Fibroblast of the aortic adventitia (primary cell): Measurements from ENCODE around the gene HEATR5A. TPM values are rescaled to one million over a fixed set of nuclear protein-coding genes. Genes with fewer than 3 reads are reported as not detected.
A peak's percentile ranks its signal among the peaks of the same experiment; 100 is the strongest.

Experiments
- DNase-seq: peaks from one replicate; pipeline ENCODE4 v3.0.0-alpha.2; 2010; ENCODE audit warnings: low read depth
- H3K4me3 ChIP-seq: 2 replicates; pipeline ENCODE4 v1.5.1; 2011; ENCODE audit warnings: low read depth, mild to moderate bottlenecking, control low read depth, low read length, moderate library complexity
- CTCF ChIP-seq: IDR thresholded peaks from 2 replicates; pipeline ENCODE4 v1.5.1; 2011; ENCODE audit warnings: mild to moderate bottlenecking, low read length, control low read depth, inconsistent platforms; ENCODE audit not compliant: insufficient read depth
- total RNA-seq: library from RNA; depleted of rRNA; stranded (reverse); fragments of >200 nt; gene quantifications from 2 replicates; pipeline ENCODE4 v1.2.3, GENCODE V29; 2012; ENCODE audit warnings: low replicate concordance

The HEATR5A gene
- total RNA-seq, 1 donor: 52.4 TPM

GRCh38 chr14:31307618-31308017 is 112.7 kb downstream of the HEATR5A start:
- no peak for DNase-seq
- TF ChIP-seq CTCF: no peak
- no peak overlapping the region for H3K4me3 ChIP-seq

DNA sequence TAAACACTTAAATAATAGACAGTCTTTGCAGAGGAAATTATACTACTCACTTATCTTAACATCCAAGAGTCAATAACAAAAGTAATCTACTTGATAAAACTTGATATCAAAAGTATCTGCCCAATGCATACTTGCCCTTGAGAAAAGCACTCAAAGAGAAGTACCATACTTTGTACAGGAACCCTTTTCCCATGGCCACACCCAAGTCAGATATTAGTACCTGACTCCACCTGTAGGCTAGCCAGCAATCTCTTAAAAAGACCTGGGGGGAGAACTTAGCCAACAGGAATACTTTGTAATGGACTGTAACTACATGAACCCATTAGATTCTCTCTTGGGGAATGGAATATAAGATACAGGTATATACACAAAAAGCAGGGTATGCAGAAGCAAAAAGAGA is 113.2 kb downstream of the HEATR5A start:
- no peak for DNase-seq
- no peak for TF ChIP-seq CTCF
- H3K4me3 ChIP-seq: no peak overlapping the region

- no peak overlapping the region for H3K4me3 ChIP-seq
- DNase-seq: no peak
- TF ChIP-seq CTCF: no peak
These were observed 116.7 kb downstream of the HEATR5A start for GRCh38 chr14:31303654-31304053.

DNA sequence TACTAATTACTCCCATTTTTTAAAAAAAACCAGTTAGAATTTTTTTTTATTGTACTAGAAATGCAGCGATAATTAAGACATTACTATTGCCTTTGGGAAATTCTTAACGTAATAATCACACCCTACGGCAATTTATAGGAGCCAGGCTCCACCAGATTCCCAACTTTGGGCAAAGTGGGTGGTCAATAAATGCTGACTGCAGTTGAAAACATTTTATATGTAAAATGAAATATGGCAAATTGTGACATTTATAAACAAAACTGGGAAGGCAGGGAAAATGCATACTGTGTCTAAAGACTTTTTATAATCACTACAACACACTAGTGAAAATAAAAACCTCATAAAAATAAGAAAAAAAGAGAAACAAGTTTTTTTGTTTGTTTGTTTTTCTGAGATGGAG is 119.5 kb downstream of the HEATR5A start:
- TF ChIP-seq CTCF: no peak
- no peak overlapping the region for H3K4me3 ChIP-seq
- no peak for DNase-seq

DNA sequence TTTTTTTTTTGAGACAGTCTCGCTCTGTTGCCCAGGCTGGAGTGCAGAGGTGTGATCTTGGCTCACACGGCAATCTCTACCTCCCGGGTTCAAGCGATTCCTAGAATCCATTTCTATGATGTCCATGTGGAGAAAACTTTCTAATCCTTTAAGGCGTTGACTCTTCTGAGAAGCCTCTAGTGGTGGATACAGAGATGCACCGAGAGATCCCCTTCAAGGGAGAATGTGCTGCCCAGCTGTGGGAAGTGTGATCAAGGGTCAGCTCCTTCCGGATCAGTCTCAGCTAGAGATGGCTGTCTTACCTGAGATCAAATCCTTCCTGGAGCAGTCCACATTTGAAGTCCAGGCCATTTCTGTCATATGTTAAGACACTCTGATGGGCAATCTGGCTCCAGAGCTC is 120.1 kb downstream of the HEATR5A start:
- no peak for DNase-seq
- peak; percentile 15 for TF ChIP-seq CTCF
- no peak overlapping the region for H3K4me3 ChIP-seq

- H3K4me3 ChIP-seq: no peak overlapping the region
- DNase-seq: peak; percentile 69
- no peak for TF ChIP-seq CTCF
These were observed 122.5 kb downstream of the HEATR5A start for GRCh38 chr14:31297701-31298344.

- no peak for DNase-seq
- H3K4me3 ChIP-seq: no peak overlapping the region
- no peak for TF ChIP-seq CTCF
These were observed 123.2 kb downstream of the HEATR5A start for GRCh38 chr14:31297112-31297511.
